HG03378 (cell line): ENCODE results near the gene ANKMY1.
"Not testable (repeated sequence)": the region's sequence is repeated elsewhere in the genome, so short reads cannot be mapped to it uniquely, and the experiment has no call there.

ENCODE experiments used
- ATAC-seq: cut with Tn5 transposase; IDR thresholded peaks from one replicate; pipeline ENCODE4 v1.9.1; 2021; ENCODE audit warnings: mild to moderate bottlenecking, moderate library complexity; ENCODE audit not compliant: unreplicated experiment

The ANKMY1 gene

GRCh38 chr2:240523451-240524281, 34.1 kb downstream of the ANKMY1 start:
- ATAC-seq, result no peak

- ATAC-seq, result no peak
Measured at GRCh38 chr2:240522406-240522805, 35.4 kb downstream of the ANKMY1 start.

DNA sequence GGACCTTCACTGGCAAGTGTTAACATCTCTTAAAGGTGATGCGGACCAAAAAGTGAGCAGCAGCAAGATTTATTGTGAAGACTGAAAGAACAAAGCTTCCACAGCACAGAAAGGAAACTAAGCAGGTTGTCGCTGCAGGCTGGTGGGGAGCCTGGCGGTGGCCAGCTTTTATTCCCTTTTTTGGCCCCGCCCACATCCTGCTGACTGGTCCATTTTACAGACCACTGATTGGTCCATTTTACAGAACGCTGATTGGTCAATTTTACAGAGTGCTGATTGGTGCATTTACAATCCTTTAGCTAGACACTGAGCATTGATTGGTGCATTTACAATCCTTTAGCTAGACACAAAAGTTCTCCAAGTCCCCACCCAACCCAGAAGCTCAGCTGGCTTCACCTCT, 35.9 kb downstream of the ANKMY1 start:
- not testable (repeated sequence) for ATAC-seq

- ATAC-seq, result no peak
Measured at GRCh38 chr2:240520974-240521350, 36.8 kb downstream of the ANKMY1 start.

DNA sequence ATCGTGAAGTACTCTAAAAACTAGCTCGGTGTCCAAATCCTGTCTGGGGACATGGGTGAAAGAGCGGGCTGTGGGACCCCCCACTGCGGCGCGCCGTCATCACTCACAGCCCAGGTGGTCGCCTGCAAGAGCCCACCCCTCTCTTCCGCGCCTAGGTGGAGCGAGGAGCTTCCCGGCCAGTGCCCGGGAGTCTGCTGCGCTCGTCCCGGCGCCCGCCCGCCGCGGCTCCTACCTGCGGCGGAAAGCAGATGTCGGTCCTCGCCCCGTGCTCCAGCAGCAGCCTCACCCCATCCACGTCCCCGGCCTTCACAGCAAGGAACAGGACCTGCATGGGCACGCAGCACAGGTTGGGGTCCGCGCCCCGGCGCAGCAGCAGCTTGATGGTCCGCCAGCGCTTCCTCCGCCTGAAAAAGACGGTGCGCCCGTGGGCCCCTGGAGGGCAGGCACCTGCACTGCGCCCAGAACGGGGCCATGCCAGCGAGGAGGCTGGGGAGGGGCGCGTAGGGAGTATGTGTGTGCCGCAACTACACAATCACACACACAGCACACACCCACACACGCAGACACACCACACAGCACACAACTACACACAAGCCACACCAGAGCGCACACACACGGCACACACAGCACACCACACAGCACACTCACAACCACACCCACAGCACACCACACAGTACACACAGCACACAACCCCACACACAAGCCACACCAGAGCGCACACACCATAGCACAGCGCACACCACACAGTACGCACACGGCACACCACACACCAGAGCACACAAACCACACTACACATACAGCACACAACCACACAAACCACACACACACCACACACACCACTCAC, 37.4 kb downstream of the ANKMY1 start:
- no peak for ATAC-seq

DNA sequence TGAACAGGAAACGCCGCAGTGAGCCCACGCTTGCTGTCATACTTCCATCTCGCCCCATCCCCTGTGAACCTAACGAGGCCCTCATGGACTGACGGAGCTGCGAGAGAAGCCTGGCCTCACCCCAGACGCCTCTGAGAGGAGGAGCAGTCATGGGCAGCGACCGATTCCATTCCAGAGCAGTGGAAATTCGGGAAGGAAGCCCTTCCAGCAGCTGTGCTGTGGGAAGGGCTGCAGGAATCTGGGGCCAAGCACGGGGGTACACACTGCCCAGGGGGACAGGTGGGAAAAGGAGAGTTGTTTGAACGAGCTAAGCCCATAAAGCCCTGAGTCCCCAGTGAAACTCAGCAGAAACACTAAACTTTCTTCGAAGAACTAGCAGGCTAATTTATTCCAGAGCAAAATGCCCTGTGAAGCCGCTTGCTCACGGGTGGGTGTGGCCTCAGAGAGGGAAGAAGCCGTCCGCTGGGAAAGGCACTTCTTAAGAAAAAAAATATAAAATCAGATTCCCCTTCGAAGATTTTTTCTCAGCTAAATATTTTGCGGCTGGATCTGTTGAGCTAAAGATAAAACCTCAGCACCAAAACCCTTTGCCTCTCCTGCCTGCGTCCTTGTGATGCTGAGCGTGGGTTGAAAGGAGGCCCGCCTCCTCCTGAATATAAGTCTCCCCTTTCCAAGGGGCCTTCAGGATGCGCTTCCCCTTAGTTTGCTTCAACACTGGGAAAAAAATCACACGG, 38.2 kb downstream of the ANKMY1 start:
- ATAC-seq, result no peak

GRCh38 chr2:240518981-240519380, 38.8 kb downstream of the ANKMY1 start:
- ATAC-seq, result no peak

- no peak for ATAC-seq
Measured at GRCh38 chr2:240517342-240517741, 40.4 kb downstream of the ANKMY1 start.

DNA sequence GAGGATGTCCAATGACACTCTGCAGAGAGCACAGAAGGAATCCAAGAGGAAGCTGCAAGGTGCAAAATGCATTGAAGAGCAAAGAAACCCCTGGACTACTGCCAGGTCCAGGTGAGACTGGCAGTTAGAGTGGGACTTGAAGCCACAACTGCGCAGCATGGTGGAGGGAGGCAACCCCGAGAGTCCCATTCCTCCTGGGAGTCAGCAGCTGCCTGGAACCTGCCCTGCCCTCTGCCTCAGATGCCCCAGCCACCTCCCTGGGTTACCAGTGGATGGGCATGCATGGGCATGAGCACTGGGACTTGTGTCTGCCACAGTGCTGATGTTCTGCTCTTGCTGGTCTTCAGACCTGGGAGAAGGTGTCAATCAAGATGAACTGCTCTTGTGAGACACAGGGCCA, 43.2 kb downstream of the ANKMY1 start:
- ATAC-seq, result no peak

DNA sequence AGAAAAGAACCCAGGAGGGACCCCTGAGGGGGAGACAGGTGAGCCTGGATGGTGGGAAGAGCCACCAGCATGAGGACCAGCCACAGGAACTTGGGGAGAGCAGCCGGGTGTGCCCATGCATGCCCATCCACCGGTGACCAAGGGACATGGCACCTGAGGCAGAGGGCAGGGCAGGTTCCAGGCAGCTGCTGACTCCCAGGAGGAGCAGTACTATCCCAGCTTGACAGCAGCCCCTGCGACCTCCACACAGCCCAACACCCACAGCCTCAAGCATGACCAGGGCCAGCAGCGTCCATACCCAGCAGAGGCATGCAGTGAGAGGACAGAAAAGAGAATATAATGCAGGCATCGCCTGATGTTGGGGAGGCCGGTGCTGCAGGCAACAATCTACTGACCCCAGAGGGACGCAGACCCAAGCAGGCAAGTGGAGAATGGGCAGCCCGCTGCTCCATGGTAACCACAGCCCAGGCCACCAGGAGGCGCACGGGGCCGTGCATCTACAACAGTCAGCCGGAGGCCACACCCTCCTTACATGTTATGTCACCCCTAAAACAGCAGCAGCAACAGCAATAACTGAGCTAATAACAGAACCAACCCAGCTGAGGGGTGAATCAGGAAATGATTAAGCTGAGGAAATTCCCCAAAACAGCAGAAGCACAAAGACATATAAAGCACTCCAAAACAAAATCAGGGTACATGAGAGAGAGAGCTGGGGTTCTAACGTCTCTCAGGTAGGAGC, 44.1 kb downstream of the ANKMY1 start:
- peak; percentile 89 for ATAC-seq

- no peak for ATAC-seq
Measured at GRCh38 chr2:240512666-240513535, 44.9 kb downstream of the ANKMY1 start.

DNA sequence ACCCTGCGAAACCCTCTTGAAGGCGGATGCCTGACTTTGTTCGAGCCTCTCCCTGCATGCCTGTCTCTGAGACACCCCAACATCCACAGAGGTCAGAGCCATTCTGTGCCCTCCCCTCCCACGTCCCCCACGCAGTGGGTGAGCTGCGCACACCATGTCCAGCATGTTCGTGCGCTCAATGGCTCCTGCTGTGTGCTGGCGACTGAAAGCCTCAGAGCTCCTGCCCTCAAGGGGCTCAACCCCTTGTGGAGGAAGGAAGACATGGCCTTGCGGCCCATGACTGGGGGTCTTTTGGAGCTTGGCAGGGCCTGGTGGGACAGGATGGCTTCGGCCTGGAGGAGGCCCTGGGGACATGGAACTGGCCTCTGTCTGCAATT, 45.7 kb downstream of the ANKMY1 start:
- no peak for ATAC-seq

DNA sequence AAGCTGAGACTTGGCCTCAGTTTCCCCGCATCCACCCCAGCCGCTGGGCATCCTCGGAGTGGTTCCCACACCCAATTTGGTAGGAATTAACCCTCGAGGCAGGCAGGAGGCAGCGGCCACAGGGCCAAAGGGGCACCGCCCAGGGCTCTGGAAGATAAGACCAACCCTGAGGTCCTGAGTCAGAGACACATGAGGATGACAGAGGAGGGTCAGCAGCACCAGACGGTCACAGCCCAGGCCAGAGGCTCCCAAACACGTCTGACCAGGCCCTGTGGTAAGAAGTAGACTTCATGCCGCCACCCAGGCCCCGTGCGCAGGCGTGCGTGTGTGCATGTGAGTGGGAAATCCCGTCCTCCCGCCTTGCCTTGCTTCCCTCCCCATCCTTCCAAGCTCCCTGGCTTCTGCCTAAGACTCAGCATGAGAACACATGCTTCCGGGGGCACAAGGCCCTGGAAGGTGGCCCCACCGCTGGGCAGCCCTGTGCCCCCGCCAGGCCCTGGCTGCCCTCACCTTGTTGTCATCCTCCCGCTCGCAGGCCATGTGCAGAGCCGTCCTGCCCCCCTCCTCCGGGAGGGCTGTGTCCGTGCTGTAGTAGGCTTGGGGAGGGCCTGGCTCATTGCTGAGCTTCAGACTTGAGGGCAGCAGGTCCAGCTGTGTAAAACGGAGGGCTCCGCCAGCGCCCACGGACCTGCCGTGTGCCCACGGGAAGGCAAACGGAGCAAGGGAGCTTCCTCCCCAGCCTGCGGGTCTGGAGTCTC, 46.3 kb downstream of the ANKMY1 start:
- ATAC-seq, result no peak

DNA sequence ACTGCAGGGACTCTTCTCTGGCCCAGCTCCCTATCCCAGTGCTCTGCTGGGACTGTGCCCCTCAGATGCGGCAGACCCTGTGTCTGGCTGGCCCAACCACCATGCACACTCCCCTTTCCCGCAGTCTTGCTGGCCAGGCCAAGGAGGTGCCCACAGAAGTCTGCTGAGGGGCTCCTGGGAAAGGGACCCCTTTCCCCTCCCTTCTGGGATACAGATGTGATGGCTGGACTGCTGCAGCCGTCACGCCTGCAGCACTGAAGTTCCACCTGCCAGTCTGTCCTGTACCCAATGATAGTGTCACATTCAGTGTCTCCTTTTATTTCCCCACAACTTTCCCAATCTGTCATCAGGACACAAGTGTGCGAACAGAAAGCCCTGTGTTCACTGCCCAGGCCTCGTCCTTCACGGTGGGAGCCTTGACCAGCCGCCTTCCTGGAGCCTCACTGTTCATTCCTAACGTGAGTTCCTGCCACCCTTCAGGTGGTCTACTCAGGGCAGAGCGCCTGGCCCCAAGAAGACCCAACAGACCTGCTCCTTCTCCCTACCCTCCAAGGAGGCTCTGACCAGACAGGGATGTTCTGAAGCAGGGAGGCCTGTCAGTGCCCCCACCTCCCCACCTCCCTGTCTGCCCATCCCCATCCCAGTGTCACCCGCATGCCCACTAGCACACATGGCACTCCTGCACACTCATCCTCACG, 47.1 kb downstream of the ANKMY1 start:
- no peak for ATAC-seq

DNA sequence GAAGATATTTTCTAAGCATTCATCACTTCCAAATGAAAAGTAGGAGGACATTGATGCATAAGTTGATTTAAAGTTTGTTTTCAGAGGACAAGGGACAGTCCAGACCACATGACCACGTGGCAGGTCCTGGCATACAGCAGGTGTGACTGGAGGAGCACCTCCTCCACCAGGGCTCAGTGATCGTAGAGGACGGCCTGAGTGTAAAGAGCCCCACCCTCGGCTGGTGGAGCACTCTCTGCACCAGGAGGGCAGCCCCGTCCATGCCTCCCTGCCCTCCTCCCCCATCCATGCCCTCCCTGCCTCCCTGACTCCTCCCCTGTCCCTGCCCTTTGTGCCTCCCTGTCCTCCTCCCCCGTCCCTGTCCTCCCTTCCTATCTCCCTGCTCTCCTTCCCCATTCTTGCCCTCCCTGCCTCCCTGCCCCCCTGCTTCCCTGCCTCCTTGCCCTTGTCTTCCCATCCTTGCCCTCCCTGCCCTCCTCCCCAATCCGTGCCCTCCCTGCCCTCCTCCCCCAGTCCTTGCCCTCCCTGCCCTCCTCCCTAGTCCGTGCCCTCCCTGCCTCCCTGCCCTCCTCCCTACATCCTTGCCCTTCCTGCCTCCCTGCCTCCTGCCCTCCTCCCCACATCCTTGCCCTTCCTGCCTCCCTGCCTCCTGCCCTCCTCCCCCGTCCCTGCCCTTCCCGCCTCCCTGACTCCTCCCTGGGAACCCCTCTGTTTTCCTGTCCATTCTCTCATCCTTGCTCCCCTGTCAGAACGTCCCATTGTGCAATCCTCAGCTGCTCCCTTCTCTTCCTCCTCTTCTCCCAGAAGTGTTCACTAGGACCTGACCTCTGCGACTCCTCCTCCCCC, 47.9 kb downstream of the ANKMY1 start:
- ATAC-seq, result no peak

DNA sequence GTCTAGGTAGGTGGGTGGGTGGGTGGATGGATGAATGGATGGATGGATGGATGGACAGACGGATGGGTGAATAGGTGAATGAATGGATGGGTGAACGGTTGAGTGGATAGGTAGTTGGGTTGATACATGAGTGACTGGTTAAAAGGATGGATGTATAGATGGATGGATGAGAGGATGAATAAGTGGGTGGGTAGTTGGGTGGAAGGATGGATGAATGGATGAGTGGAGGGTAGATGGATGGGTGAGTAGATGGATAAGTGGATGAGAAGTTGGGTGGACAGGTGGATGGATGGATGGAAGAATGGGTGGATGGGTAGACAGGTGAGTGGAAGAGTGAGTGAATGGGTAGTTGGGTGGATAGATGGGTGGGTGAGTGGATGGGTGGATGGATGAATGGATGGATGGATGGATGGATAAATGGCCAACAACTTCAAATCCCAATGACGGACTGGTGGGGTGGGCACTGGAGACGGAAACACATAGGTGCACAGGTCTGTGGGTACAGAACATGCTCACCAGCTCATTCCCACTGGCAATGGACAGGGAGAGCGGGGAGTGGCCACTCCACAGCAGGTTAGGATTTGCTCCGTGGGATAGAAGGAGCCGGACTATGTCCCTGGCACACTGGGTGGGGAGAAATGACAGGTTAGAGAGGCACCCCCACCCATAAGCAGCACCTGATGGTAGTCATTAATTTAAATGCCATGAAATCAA, 48.8 kb downstream of the ANKMY1 start:
- no peak for ATAC-seq

- ATAC-seq, result no peak
Measured at GRCh38 chr2:240507778-240508251, 50.0 kb downstream of the ANKMY1 start.
